DND-41 (cell line): ENCODE results near the gene LDLRAD2.

ENCODE experiments used
- ATAC-seq: fragments of 200-7000 bp; cut with Tn5 transposase; 3 replicates; pipeline ENCODE4 v1.9.1; 2021; ENCODE audit warnings: low read depth; ENCODE audit not compliant: insufficient read depth
- DNase-seq: peaks from one replicate; pipeline ENCODE4 v3.0.0-alpha.2; 2020
- H2AFZ ChIP-seq: 2 replicates; pipeline ENCODE4 v1.6.0; 2012; ENCODE audit warnings: low read depth, low read length
- H3K27ac ChIP-seq: 2 replicates; pipeline ENCODE4 v1.5.1; 2012; ENCODE audit warnings: low read length, inconsistent platforms
- H3K27me3 ChIP-seq: fragments of 200-600 bp; sonication (generic); 2 replicates; pipeline ENCODE4 v1.6.0; 2012; ENCODE audit warnings: low read length, mild to moderate bottlenecking, inconsistent platforms; ENCODE audit not compliant: insufficient read depth, poor library complexity
- H3K36me3 ChIP-seq: 2 replicates; pipeline ENCODE4 v1.5.1; 2012; ENCODE audit warnings: low read length, inconsistent platforms; ENCODE audit not compliant: insufficient read depth
- H3K4me1 ChIP-seq: 2 replicates; pipeline ENCODE4 v1.5.1; 2012; ENCODE audit warnings: mild to moderate bottlenecking, low read length; ENCODE audit not compliant: insufficient read depth
- H3K4me2 ChIP-seq: 2 replicates; pipeline ENCODE4 v1.6.0; 2012; ENCODE audit warnings: mild to moderate bottlenecking, moderate library complexity, low read length, inconsistent platforms; ENCODE audit not compliant: insufficient read depth
- H3K4me3 ChIP-seq, 2 experiments: fragments of 200-600 bp in 1 of 2; shearing (Covaris generic) in 1 of 2; 2 replicates each; pipeline ENCODE4 v1.5.1; 2012 to 2016; ENCODE audit warnings: inconsistent platforms in 2 of 2, low read length in 2 of 2, mild to moderate bottlenecking in 2 of 2, low read depth in 1 of 2, moderate library complexity in 1 of 2
- H3K79me2 ChIP-seq: 2 replicates; pipeline ENCODE4 v1.6.0; 2012; ENCODE audit warnings: low read length, inconsistent platforms; ENCODE audit not compliant: insufficient read depth
- H3K9ac ChIP-seq: 2 replicates; pipeline ENCODE4 v1.6.0; 2012; ENCODE audit warnings: low read depth, mild to moderate bottlenecking, inconsistent platforms, low read length, moderate library complexity
- H3K9me3 ChIP-seq: 2 replicates; pipeline ENCODE4 v1.5.1; 2012; ENCODE audit warnings: low read length, moderate library complexity, mild to moderate bottlenecking, inconsistent platforms; ENCODE audit not compliant: insufficient read depth, severe bottlenecking
- H4K20me1 ChIP-seq: 2 replicates; pipeline ENCODE4 v1.6.0; 2012; ENCODE audit warnings: low read length; ENCODE audit not compliant: insufficient read depth
- EZH2 ChIP-seq: IDR thresholded peaks from 3 replicates; pipeline ENCODE4 v1.6.1; 2012; ENCODE audit warnings: borderline replicate concordance, low read depth, mild to moderate bottlenecking, moderate library complexity, low read length, inconsistent platforms; ENCODE audit not compliant: severe bottlenecking
- TF ChIP-seq, protein P1 (sequence below): IDR thresholded peaks from 2 replicates; pipeline ENCODE4 v1.5.1; 2012; ENCODE audit warnings: borderline replicate concordance, low read length, moderate library complexity, mild to moderate bottlenecking; ENCODE audit not compliant: poor library complexity, severe bottlenecking; ENCODE audit errors: extremely low read depth

Gene LDLRAD2

GRCh38 chr1:21838359-21839157, 26.5 kb downstream of the LDLRAD2 start:
- H3K27ac ChIP-seq, result no peak overlapping the region
- DNase-seq (no peak), ATAC-seq (no peak)
- H3K4me2 ChIP-seq, result no peak overlapping the region
- no peak overlapping the region for H3K9ac ChIP-seq
- TF ChIP-seq, protein P1, sequence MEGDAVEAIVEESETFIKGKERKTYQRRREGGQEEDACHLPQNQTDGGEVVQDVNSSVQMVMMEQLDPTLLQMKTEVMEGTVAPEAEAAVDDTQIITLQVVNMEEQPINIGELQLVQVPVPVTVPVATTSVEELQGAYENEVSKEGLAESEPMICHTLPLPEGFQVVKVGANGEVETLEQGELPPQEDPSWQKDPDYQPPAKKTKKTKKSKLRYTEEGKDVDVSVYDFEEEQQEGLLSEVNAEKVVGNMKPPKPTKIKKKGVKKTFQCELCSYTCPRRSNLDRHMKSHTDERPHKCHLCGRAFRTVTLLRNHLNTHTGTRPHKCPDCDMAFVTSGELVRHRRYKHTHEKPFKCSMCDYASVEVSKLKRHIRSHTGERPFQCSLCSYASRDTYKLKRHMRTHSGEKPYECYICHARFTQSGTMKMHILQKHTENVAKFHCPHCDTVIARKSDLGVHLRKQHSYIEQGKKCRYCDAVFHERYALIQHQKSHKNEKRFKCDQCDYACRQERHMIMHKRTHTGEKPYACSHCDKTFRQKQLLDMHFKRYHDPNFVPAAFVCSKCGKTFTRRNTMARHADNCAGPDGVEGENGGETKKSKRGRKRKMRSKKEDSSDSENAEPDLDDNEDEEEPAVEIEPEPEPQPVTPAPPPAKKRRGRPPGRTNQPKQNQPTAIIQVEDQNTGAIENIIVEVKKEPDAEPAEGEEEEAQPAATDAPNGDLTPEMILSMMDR, result no peak
- TF ChIP-seq EZH2, result no peak
- H3K4me3 ChIP-seq, result no peak overlapping the region
- no peaks in the 10 kb centered on the region for H3K36me3 ChIP-seq
- H3K9me3 ChIP-seq, result peaks cover 12% of the 10 kb centered on the region
- H3K4me1 ChIP-seq, result no peaks in the 10 kb centered on the region
- H2AFZ ChIP-seq, result no peak overlapping the region
- no peaks in the 10 kb centered on the region for H4K20me1 ChIP-seq
- no peaks in the 10 kb centered on the region for H3K27me3 ChIP-seq
- no peaks in the 10 kb centered on the region for H3K79me2 ChIP-seq

GRCh38 chr1:21839337-21840037, 27.4 kb downstream of the LDLRAD2 start:
- no peaks in the 10 kb centered on the region for H3K79me2 ChIP-seq
- DNase-seq, result no peak
- H3K27me3 ChIP-seq, result no peaks in the 10 kb centered on the region
- H3K36me3 ChIP-seq, result no peaks in the 10 kb centered on the region
- H3K9me3 ChIP-seq, result peaks cover 5% of the 10 kb centered on the region
- no peak for ATAC-seq
- H3K4me1 ChIP-seq, result no peaks in the 10 kb centered on the region
- TF ChIP-seq, protein P1, result no peak
- no peaks in the 10 kb centered on the region for H4K20me1 ChIP-seq
- H2AFZ ChIP-seq, result no peak overlapping the region
- H3K4me2 ChIP-seq, result no peak overlapping the region
- no peak overlapping the region for H3K9ac ChIP-seq
- H3K27ac ChIP-seq, result no peak overlapping the region
- H3K4me3 ChIP-seq, result no peak overlapping the region

- H3K4me2 ChIP-seq, result no peak overlapping the region
- no peaks in the 10 kb centered on the region for H3K4me1 ChIP-seq
- no peak for ATAC-seq
- no peak overlapping the region for H3K27ac ChIP-seq
- TF ChIP-seq, protein P1, result no peak
- no peak for TF ChIP-seq EZH2
- H3K9me3 ChIP-seq, result no peaks in the 10 kb centered on the region
- no peaks in the 10 kb centered on the region for H3K27me3 ChIP-seq
- no peak overlapping the region for H2AFZ ChIP-seq
- no peak overlapping the region for H3K9ac ChIP-seq
- no peaks in the 10 kb centered on the region for H3K79me2 ChIP-seq
- DNase-seq, result no peak
- H3K36me3 ChIP-seq, result no peaks in the 10 kb centered on the region
- no peaks in the 10 kb centered on the region for H4K20me1 ChIP-seq
- H3K4me3 ChIP-seq, result no peak overlapping the region
Observed at GRCh38 chr1:21840981-21841380, 28.9 kb downstream of the LDLRAD2 start.
